GM19035 (cell line): ENCODE results near the gene ITGB4.

Source experiments
- ATAC-seq: cut with Tn5 transposase; IDR thresholded peaks from one replicate; pipeline ENCODE4 v1.9.1; 2021; ENCODE audit not compliant: unreplicated experiment

Gene ITGB4

GRCh38 chr17:75731086-75731715, 9.9 kb downstream of the ITGB4 start:
- no peak for ATAC-seq

GRCh38 chr17:75731716-75732498, 10.6 kb downstream of the ITGB4 start:
- ATAC-seq = no peak

- no peak for ATAC-seq
Measured at GRCh38 chr17:75733471-75733870, 12.2 kb downstream of the ITGB4 start.

GRCh38 chr17:75734674-75735294, 13.5 kb downstream of the ITGB4 start:
- no peak for ATAC-seq

- no peak for ATAC-seq
Measured at GRCh38 chr17:75736173-75736835, 15.0 kb downstream of the ITGB4 start.

- ATAC-seq = no peak
Measured at GRCh38 chr17:75737133-75737962, 16.1 kb downstream of the ITGB4 start.

- ATAC-seq = no peak
Measured at GRCh38 chr17:75738218-75738802, 17.1 kb downstream of the ITGB4 start.

- no peak for ATAC-seq
Measured at GRCh38 chr17:75739174-75739573, 17.9 kb downstream of the ITGB4 start.

- ATAC-seq = no peak
Measured at GRCh38 chr17:75739801-75740200, 18.5 kb downstream of the ITGB4 start.

- no peak for ATAC-seq
Measured at GRCh38 chr17:75740215-75740614, 19.0 kb downstream of the ITGB4 start.

- no peak for ATAC-seq
Measured at GRCh38 chr17:75740631-75741077, 19.4 kb downstream of the ITGB4 start.

- no peak for ATAC-seq
Measured at GRCh38 chr17:75742337-75742736, 21.1 kb downstream of the ITGB4 start.

- no peak for ATAC-seq
Measured at GRCh38 chr17:75743625-75744206, 22.5 kb downstream of the ITGB4 start.

- no peak for ATAC-seq
Measured at GRCh38 chr17:75748706-75749105, 27.4 kb downstream of the ITGB4 start.

GRCh38 chr17:75749545-75750389, 28.5 kb downstream of the ITGB4 start:
- no peak for ATAC-seq

GRCh38 chr17:75750661-75751423, 29.6 kb downstream of the ITGB4 start:
- no peak for ATAC-seq

- ATAC-seq = no peak
Measured at GRCh38 chr17:75751676-75752404, 30.6 kb downstream of the ITGB4 start.

GRCh38 chr17:75752405-75752709, 31.1 kb downstream of the ITGB4 start:
- ATAC-seq = no peak
